HFF-Myc (cell line): ENCODE data around the gene ITGA6.

Source experiments
- DNase-seq: peaks from one replicate; pipeline ENCODE4 v3.0.0-alpha.2; 2011; ENCODE audit warnings: low read depth; ENCODE audit errors: extremely low read depth
- H3K4me3 ChIP-seq: replicated peaks from 2 replicates; pipeline ENCODE4 v1.5.1; 2011; ENCODE audit warnings: low read depth, mild to moderate bottlenecking, control low read depth, low read length
- TF ChIP-seq, protein P1 (sequence below): IDR thresholded peaks from 2 replicates; pipeline ENCODE4 v1.5.1; 2012; ENCODE audit warnings: mild to moderate bottlenecking, low read depth, low read length, control low read depth; ENCODE audit errors: missing control alignments

The ITGA6 gene

DNA sequence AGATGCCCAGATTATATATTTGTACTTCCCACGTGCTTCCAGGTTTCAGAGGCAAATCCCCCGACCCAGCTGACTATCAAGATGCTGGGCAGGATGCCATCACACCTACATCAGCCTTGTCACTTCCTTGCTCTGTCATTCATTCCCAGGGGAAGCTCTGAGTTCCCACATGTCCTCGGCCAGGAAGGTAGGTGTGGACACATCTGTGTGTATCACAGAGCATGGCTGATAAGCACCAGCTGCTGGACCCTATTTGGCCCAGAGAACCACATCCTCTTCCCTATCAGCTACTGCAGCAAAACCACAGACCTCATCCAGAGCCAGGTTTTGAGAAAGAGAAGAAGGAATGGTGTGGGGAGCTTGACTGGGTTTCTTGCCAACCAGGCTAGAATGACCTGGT lies 31.9 kb upstream of the ITGA6 start:
- TF ChIP-seq, protein P1, sequence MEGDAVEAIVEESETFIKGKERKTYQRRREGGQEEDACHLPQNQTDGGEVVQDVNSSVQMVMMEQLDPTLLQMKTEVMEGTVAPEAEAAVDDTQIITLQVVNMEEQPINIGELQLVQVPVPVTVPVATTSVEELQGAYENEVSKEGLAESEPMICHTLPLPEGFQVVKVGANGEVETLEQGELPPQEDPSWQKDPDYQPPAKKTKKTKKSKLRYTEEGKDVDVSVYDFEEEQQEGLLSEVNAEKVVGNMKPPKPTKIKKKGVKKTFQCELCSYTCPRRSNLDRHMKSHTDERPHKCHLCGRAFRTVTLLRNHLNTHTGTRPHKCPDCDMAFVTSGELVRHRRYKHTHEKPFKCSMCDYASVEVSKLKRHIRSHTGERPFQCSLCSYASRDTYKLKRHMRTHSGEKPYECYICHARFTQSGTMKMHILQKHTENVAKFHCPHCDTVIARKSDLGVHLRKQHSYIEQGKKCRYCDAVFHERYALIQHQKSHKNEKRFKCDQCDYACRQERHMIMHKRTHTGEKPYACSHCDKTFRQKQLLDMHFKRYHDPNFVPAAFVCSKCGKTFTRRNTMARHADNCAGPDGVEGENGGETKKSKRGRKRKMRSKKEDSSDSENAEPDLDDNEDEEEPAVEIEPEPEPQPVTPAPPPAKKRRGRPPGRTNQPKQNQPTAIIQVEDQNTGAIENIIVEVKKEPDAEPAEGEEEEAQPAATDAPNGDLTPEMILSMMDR, result no peak
- no peak for DNase-seq
- no peak overlapping the region for H3K4me3 ChIP-seq

DNA sequence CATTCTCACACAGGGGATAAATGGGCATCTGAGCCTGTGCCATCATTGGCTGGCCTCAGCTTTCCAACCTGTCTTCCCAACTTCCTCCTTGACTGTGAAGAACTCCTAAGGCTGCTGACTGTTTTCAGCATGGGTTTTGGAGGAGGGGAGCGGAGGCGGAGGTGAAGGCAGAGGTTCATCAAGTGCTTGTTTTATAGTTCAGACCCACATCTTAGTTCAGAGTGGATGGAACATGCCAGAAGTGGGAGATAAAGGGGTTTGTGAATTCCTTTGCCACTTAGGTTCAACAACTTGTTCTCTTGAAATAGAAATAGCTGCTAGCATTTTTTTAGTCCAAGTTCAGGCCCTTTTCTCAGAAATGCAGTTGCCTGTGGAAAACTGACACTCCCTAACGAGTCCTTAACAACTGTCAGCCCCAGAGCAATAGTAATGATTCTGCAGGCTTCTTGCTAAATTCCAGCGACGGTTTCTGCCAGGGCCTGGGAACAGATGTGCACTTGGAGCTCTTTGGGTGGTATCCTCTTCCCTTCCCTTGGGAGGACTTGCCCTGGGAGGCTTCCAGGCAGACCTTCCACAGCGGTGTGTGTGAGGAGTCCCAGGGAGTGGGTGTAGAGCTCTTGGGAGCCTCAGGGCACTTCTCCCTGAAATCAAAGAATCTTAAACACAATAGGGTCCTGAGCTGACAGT lies 30.1 kb upstream of the ITGA6 start:
- TF ChIP-seq, protein P1, result no peak
- H3K4me3 ChIP-seq, result no peak overlapping the region
- DNase-seq, result no peak

DNA sequence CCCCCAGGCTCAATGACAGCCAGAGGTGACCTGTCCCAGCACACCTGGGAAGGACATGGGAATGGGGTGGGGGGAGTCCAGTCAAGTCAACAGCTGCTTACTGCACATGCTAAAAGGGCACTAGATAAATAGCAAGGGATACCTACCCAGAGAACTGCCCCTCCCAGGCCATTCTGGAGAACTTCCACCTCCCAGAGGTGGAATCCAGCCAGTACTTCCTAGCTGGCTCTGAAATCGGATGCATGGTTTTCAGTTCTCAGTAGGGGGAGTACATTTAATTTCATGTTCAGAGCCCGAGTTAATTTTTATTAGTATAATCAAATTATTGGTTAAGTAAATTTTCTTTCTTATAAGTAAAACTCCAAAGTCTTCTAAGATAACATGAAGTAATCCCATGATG lies 28.9 kb upstream of the ITGA6 start:
- no peak overlapping the region for H3K4me3 ChIP-seq
- DNase-seq, result no peak
- TF ChIP-seq, protein P1, result no peak

DNA sequence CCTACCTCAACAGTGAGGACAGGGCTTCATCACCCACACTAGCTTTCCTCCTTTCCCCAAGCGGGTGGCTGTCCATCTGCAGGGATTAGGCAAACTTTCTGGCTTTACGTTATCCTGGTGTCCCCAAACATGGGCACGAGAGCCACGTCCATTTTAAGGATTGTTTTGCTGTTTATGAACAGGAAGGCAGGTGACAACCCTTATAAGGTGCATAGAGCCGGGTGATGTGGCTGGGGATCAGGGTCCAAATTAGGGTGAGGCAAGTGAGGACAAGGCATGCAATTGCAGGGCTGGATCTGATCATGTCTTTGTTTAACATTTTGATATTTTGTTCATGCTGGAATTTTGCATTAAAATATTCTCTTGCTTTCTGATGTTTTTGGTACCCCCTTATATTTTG lies 27.6 kb upstream of the ITGA6 start:
- TF ChIP-seq, protein P1, result no peak
- no peak for DNase-seq
- H3K4me3 ChIP-seq, result no peak overlapping the region

DNA sequence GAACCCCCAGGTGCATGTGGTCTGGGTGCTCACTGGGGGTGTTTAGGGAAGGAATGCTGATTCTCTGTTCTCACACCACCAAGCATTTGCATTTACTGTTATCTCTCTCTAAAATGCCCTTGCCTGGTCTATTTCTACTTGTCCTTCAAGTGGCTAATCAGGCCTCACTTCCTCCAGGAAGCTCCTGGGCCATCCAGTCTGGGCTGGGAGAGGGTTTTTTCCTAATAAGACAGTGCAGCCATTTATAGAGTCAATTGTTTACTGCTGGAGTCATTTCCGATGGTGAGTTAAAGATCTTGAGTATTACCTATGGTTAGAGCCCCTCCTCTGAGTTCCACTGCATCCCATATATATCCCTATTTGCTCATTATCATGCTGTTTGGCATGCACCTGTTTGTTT lies 25.2 kb upstream of the ITGA6 start:
- H3K4me3 ChIP-seq, result no peak overlapping the region
- no peak for DNase-seq
- TF ChIP-seq, protein P1, result no peak

DNA sequence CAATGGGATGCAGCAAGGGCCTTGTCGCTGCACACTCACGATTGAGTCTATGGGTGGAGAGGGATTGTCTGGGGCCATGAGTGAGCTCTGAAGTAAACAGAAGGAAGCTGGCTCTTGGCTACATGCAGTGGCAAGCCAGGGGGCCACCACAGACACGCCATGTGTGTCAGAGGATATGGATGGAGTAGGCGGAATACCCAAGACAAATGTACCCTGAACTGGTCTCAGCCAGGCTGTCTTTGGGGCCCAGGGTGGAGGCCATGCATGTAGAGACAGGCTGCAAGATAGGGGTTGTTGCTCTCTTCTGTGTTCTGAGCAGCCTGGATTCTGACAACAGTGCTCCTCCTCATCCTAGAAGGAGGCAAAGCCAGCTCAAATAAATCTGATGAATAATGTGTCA lies 24.0 kb upstream of the ITGA6 start:
- DNase-seq, result no peak
- TF ChIP-seq, protein P1, result no peak

More for the DNA sequence above, 24.0 kb upstream of the ITGA6 start:
- no peak overlapping the region for H3K4me3 ChIP-seq
